Glomerular visceral epithelial cell (primary cell): Measurements from ENCODE around the gene SETD6.
"Not testable (repeated sequence)": the region's sequence is repeated elsewhere in the genome, so short reads cannot be mapped to it uniquely, and the experiment has no call there.

ENCODE experiments used
- DNase-seq: peaks from one replicate; pipeline ENCODE4 v3.0.0-alpha.2; 2016; ENCODE audit errors: extremely low spot score

SETD6 gene

GRCh38 chr16:58515125-58515870 is at the start of gene SETD6:
TSS of gene SETD6 (plus strand) at chr16:58515517. CDS start at chr16:58515538, 21 bp downstream.
- peak; percentile 80 for DNase-seq

- DNase-seq = no peak
Observed at GRCh38 chr16:58465817-58466216, 49.5 kb upstream of the SETD6 start.

- DNase-seq = no peak
Observed at GRCh38 chr16:58466396-58466795, 48.9 kb upstream of the SETD6 start.

- no peak for DNase-seq
Observed at GRCh38 chr16:58467905-58468304, 47.4 kb upstream of the SETD6 start.

- DNase-seq = no peak
Observed at GRCh38 chr16:58471209-58471975, 43.9 kb upstream of the SETD6 start.

GRCh38 chr16:58472266-58472665 is 43.1 kb upstream of the SETD6 start:
- no peak for DNase-seq

- no peak for DNase-seq
Observed at GRCh38 chr16:58472827-58473226, 42.5 kb upstream of the SETD6 start.

GRCh38 chr16:58474296-58474695 is 41.0 kb upstream of the SETD6 start:
- DNase-seq = no peak

GRCh38 chr16:58475091-58475619 is 40.2 kb upstream of the SETD6 start:
- DNase-seq = no peak

- DNase-seq = no peak
Observed at GRCh38 chr16:58476791-58477190, 38.5 kb upstream of the SETD6 start.

- DNase-seq = no peak
Observed at GRCh38 chr16:58478427-58478826, 36.9 kb upstream of the SETD6 start.

GRCh38 chr16:58481226-58481869 is 34.0 kb upstream of the SETD6 start:
- DNase-seq = no peak

- no peak for DNase-seq
Observed at GRCh38 chr16:58481931-58482330, 33.4 kb upstream of the SETD6 start.

GRCh38 chr16:58485184-58485887 is 30.0 kb upstream of the SETD6 start:
- DNase-seq = no peak

- DNase-seq = peak; percentile 77
Observed at GRCh38 chr16:58487566-58488351, 27.6 kb upstream of the SETD6 start.

- DNase-seq = no peak
Observed at GRCh38 chr16:58488531-58488930, 26.8 kb upstream of the SETD6 start.

- DNase-seq = no peak
Observed at GRCh38 chr16:58490065-58490464, 25.3 kb upstream of the SETD6 start.

GRCh38 chr16:58490539-58490938 is 24.8 kb upstream of the SETD6 start:
- DNase-seq = not testable (repeated sequence)

GRCh38 chr16:58492066-58492465 is 23.3 kb upstream of the SETD6 start:
- no peak for DNase-seq

- no peak for DNase-seq
Observed at GRCh38 chr16:58492735-58493134, 22.6 kb upstream of the SETD6 start.
